HEK293 (cell line): ENCODE results near the gene NCK2.

ENCODE experiments used
- CTCF ChIA-PET: fragments of 350-600 bp; formaldehyde crosslinking; extraction: SDS; loops from one replicate; lab custom pipeline; 2021; ENCODE audit warnings: antibody characterized with exemption; lab: Yijun Ruan, JAX
- POLR2A ChIA-PET: fragments of 300-600 bp; formaldehyde crosslinking; extraction: SDS; loops from one replicate; lab custom pipeline; 2020; ENCODE audit warnings: antibody characterized with exemption, inconsistent platforms; lab: Yijun Ruan, JAX
- H3K27ac ChIP-seq: fragments of 200-500 bp; sonication (Bioruptor generic); 2 replicates; pipeline ENCODE4 v1.5.1; 2014; ENCODE audit warnings: low read depth, low read length, control low read depth, inconsistent platforms; ENCODE audit errors: extremely low read depth
- H3K36me3 ChIP-seq, 2 experiments: fragments of 200-500 bp in 1 of 2; sonication (Bioruptor generic) in 1 of 2; 1 replicate in 1 of 2; 2 replicates in 1 of 2; pipeline ENCODE4 v1.5.1; 2014 to 2017; ENCODE audit warnings: inconsistent platforms in 2 of 2, low read length in 2 of 2; ENCODE audit not compliant: control insufficient read depth in 2 of 2, insufficient read depth in 1 of 2
- H3K4me1 ChIP-seq: fragments of 200-500 bp; sonication (Bioruptor generic); 2 replicates; pipeline ENCODE4 v1.5.1; 2014; ENCODE audit warnings: mild to moderate bottlenecking, low read length, inconsistent platforms; ENCODE audit not compliant: control insufficient read depth, insufficient read depth
- H3K4me3 ChIP-seq: 2 replicates; pipeline ENCODE4 v1.5.1; 2011; ENCODE audit warnings: low read depth, mild to moderate bottlenecking, control low read depth, low read length, moderate library complexity
- H3K9me3 ChIP-seq: fragments of 200-500 bp; sonication (Bioruptor generic); 2 replicates; pipeline ENCODE4 v1.5.1; 2014; ENCODE audit warnings: low read depth, low read length, inconsistent platforms; ENCODE audit not compliant: control insufficient read depth, insufficient read depth
- IKZF3 ChIP-seq: fragments of 450-650 bp; IDR thresholded peaks from 2 replicates; pipeline ENCODE4 v1.5.0; 2018; ENCODE audit warnings: missing biosample characterization, mild to moderate bottlenecking, missing genetic modification characterization, moderate library complexity
- KLF10 ChIP-seq: fragments of 450-650 bp; IDR thresholded peaks from 2 replicates; pipeline ENCODE4 v1.5.1; 2018; ENCODE audit warnings: missing biosample characterization, mild to moderate bottlenecking, missing genetic modification characterization
- MYNN ChIP-seq: fragments of 450-650 bp; formaldehyde crosslinking; IDR thresholded peaks from 2 replicates; pipeline ENCODE4 v1.5.1; 2016; ENCODE audit warnings: missing biosample characterization, missing genetic modification characterization, borderline replicate concordance
- OVOL3 ChIP-seq: fragments of 450-650 bp; formaldehyde crosslinking; IDR thresholded peaks from 2 replicates; pipeline ENCODE4 v1.5.1; 2016; ENCODE audit warnings: missing biosample characterization, missing genetic modification characterization
- RBAK ChIP-seq: fragments of 450-650 bp; formaldehyde crosslinking; IDR thresholded peaks from 2 replicates; pipeline ENCODE4 v1.5.1; 2016; ENCODE audit warnings: missing biosample characterization, missing genetic modification characterization
- TRIM28 ChIP-seq: IDR thresholded peaks from 2 replicates; pipeline ENCODE4 v1.6.1; 2011; ENCODE audit warnings: low read length, control low read depth, borderline replicate concordance
- ZFP37 ChIP-seq: fragments of 450-650 bp; formaldehyde crosslinking; IDR thresholded peaks from 2 replicates; pipeline ENCODE4 v1.5.1; 2016; ENCODE audit warnings: missing biosample characterization, missing genetic modification characterization
- ZIC2 ChIP-seq: fragments of 450-650 bp; formaldehyde crosslinking; IDR thresholded peaks from 2 replicates; pipeline ENCODE4 v1.5.1; 2016; ENCODE audit warnings: missing biosample characterization, missing genetic modification characterization
- ZNF112 ChIP-seq: fragments of 450-650 bp; formaldehyde crosslinking; IDR thresholded peaks from 2 replicates; pipeline ENCODE4 v1.5.0; 2017; ENCODE audit warnings: missing biosample characterization, missing genetic modification characterization
- ZNF214 ChIP-seq: fragments of 450-650 bp; formaldehyde crosslinking; IDR thresholded peaks from 2 replicates; pipeline ENCODE4 v1.5.1; 2017; ENCODE audit warnings: missing biosample characterization, mild to moderate bottlenecking, missing genetic modification characterization, borderline replicate concordance
- ZNF473 ChIP-seq: fragments of 450-650 bp; formaldehyde crosslinking; IDR thresholded peaks from 2 replicates; pipeline ENCODE4 v1.5.1; 2017; ENCODE audit warnings: missing biosample characterization, missing genetic modification characterization
- ZNF501 ChIP-seq: fragments of 450-650 bp; formaldehyde crosslinking; IDR thresholded peaks from 2 replicates; pipeline ENCODE4 v1.5.1; 2016; ENCODE audit warnings: missing biosample characterization, missing genetic modification characterization
- ZNF544 ChIP-seq: fragments of 450-650 bp; formaldehyde crosslinking; IDR thresholded peaks from 2 replicates; pipeline ENCODE4 v1.5.0; 2017; ENCODE audit warnings: missing biosample characterization, missing genetic modification characterization
- ZNF548 ChIP-seq: fragments of 450-650 bp; formaldehyde crosslinking; IDR thresholded peaks from 2 replicates; pipeline ENCODE4 v1.5.1; 2016; ENCODE audit warnings: missing biosample characterization, missing genetic modification characterization
- ZNF600 ChIP-seq: fragments of 450-650 bp; formaldehyde crosslinking; IDR thresholded peaks from 2 replicates; pipeline ENCODE4 v1.5.1; 2016; ENCODE audit warnings: missing biosample characterization, missing genetic modification characterization
- ZNF610 ChIP-seq: fragments of 450-650 bp; formaldehyde crosslinking; IDR thresholded peaks from 2 replicates; pipeline ENCODE4 v1.5.1; 2016; ENCODE audit warnings: missing biosample characterization, missing genetic modification characterization, borderline replicate concordance
- ZNF645 ChIP-seq: fragments of 450-650 bp; formaldehyde crosslinking; IDR thresholded peaks from 2 replicates; pipeline ENCODE4; 2016; ENCODE audit warnings: missing biosample characterization, missing genetic modification characterization
- ZSCAN18 ChIP-seq: fragments of 450-650 bp; formaldehyde crosslinking; IDR thresholded peaks from 2 replicates; pipeline ENCODE4 v1.5.1; 2016; ENCODE audit warnings: missing biosample characterization, missing genetic modification characterization
- TF ChIP-seq, protein P1 (sequence below): fragments of 450-650 bp; formaldehyde crosslinking; IDR thresholded peaks from 2 replicates; pipeline ENCODE4 v1.5.1; 2016; ENCODE audit warnings: missing biosample characterization, missing genetic modification characterization
- TF ChIP-seq, protein P2 (sequence below): fragments of 450-650 bp; formaldehyde crosslinking; IDR thresholded peaks from 2 replicates; pipeline ENCODE4 v1.5.1; 2016; ENCODE audit warnings: missing biosample characterization, missing genetic modification characterization
- TF ChIP-seq, protein P3 (sequence below): fragments of 450-650 bp; formaldehyde crosslinking; IDR thresholded peaks from 2 replicates; pipeline ENCODE4 v1.5.1; 2017; ENCODE audit warnings: missing biosample characterization, missing genetic modification characterization

The NCK2 gene

GRCh38 chr2:105698820-105699219 is 45.9 kb upstream of the NCK2 start:
- no peak overlapping the region for H3K4me3 ChIP-seq
- TF ChIP-seq ZNF610 (tag by site-specific recombination), result no peak
- TF ChIP-seq TRIM28, result no peak
- no peak for TF ChIP-seq ZFP37
- no peak for TF ChIP-seq ZNF600
- TF ChIP-seq, protein P1, sequence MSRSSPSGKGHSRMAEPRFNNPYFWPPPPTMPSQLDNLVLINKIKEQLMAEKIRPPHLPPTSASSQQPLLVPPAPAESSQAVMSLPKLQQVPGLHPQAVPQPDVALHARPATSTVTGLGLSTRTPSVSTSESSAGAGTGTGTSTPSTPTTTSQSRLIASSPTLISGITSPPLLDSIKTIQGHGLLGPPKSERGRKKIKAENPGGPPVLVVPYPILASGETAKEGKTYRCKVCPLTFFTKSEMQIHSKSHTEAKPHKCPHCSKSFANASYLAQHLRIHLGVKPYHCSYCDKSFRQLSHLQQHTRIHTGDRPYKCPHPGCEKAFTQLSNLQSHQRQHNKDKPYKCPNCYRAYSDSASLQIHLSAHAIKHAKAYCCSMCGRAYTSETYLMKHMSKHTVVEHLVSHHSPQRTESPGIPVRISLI (tag by site-specific recombination), result no peak
- TF ChIP-seq, protein P2, sequence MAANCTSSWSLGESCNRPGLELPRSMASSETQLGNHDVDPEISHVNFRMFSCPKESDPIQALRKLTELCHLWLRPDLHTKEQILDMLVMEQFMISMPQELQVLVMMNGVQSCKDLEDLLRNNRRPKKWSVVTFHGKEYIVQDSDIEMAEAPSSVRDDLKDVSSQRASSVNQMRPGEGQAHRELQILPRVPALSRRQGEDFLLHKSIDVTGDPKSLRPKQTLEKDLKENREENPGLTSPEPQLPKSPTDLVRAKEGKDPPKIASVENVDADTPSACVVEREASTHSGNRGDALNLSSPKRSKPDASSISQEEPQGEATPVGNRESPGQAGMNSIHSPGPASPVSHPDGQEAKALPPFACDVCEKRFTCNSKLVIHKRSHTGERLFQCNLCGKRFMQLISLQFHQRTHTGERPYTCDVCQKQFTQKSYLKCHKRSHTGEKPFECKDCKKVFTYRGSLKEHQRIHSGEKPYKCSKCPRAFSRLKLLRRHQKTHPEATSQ (tag by site-specific recombination), result no peak
- TF ChIP-seq ZNF214 (tag by site-specific recombination), result no peak
- no peak for TF ChIP-seq MYNN
- TF ChIP-seq ZNF473 (tag by site-specific recombination), result no peak
- no peak for TF ChIP-seq KLF10 (tag by site-specific recombination)
- TF ChIP-seq ZIC2 (tag by site-specific recombination), result no peak
- TF ChIP-seq, protein P3, sequence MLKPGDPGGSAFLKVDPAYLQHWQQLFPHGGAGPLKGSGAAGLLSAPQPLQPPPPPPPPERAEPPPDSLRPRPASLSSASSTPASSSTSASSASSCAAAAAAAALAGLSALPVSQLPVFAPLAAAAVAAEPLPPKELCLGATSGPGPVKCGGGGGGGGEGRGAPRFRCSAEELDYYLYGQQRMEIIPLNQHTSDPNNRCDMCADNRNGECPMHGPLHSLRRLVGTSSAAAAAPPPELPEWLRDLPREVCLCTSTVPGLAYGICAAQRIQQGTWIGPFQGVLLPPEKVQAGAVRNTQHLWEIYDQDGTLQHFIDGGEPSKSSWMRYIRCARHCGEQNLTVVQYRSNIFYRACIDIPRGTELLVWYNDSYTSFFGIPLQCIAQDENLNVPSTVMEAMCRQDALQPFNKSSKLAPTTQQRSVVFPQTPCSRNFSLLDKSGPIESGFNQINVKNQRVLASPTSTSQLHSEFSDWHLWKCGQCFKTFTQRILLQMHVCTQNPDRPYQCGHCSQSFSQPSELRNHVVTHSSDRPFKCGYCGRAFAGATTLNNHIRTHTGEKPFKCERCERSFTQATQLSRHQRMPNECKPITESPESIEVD (tag by site-specific recombination), result no peak
- TF ChIP-seq RBAK, result no peak
- no peak for TF ChIP-seq ZNF501 (tag by site-specific recombination)
- no peak for TF ChIP-seq ZSCAN18 (tag by site-specific recombination)
- TF ChIP-seq IKZF3 (tag by site-specific recombination), result no peak
- no peak for TF ChIP-seq ZNF544 (tag by site-specific recombination)
- no peaks in the 10 kb centered on the region for H3K36me3 ChIP-seq
- CTCF ChIA-PET, result no interaction called here
- POLR2A ChIA-PET, result no interaction called here
- H3K27ac ChIP-seq, result no peak overlapping the region
- no peaks in the 10 kb centered on the region for H3K9me3 ChIP-seq
- H3K4me1 ChIP-seq, result no peaks in the 10 kb centered on the region

DNA sequence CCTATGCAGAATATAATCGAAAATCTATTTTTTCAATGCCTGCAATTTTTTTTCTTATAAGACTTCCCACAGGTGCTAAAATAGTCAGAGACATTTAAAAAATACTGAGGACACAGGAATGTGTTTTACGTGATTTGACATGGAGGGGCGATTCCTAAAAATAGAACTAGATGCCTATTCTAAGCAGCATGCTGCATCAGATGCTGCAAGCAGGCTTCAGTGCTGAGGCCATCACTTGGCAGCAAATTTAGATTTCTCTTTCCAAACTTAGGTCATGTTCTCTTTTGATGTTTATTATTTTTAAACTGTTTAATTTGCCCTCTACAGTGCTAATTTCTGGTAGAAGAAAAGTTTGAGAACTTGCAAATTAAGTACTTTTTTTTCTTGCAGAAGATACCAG is 43.7 kb upstream of the NCK2 start:
- no peaks in the 10 kb centered on the region for H3K4me1 ChIP-seq
- H3K9me3 ChIP-seq, result no peaks in the 10 kb centered on the region
- TF ChIP-seq ZIC2 (tag by site-specific recombination) (no peak), OVOL3 (no peak), ZNF112 (tag by site-specific recombination) (no peak), ZNF645 (tag by site-specific recombination) (no peak), ZNF548 (tag by site-specific recombination) (no peak)
- TF ChIP-seq, all 188 proteins: peak for 0
- H3K36me3 ChIP-seq, result no peaks in the 10 kb centered on the region
- no peak overlapping the region for H3K4me3 ChIP-seq
- H3K27ac ChIP-seq, result no peak overlapping the region
- POLR2A ChIA-PET, result no interaction called here
- CTCF ChIA-PET, result no interaction called here
